Psoas muscle (tissue), 8 donors: ENCODE results near the gene PTPRA. TPM values are rescaled to one million over a fixed set of nuclear protein-coding genes. Genes with fewer than 3 reads are reported as not detected.

Experiments used
- ATAC-seq, 4 donors: fragments of 200-7000 bp; cut with Tn5 transposase; one replicate each; pipeline ENCODE4 v1.9.1; 2020; ENCODE audit warnings: moderate library complexity in 3 of 4, mild to moderate bottlenecking in 2 of 4
- DNase-seq, 2 donors: peaks; one replicate each; pipeline ENCODE4 v3.0.0-alpha.2; 2020
- H3K27ac ChIP-seq: fragments of 200-600 bp; one replicate; pipeline ENCODE4 v1.8.0; 2022
- H3K27me3 ChIP-seq, 3 donors: fragments of 200-600 bp in 1 of 3; one replicate each; pipeline versions ENCODE4 v1.6.1 to v1.8.0; 2013 to 2022; ENCODE audit warnings: low read length in 2 of 3, mild to moderate bottlenecking in 2 of 3, moderate library complexity in 1 of 3; ENCODE audit not compliant: insufficient read depth in 3 of 3
- H3K36me3 ChIP-seq, 2 donors: fragments of 200-600 bp in 1 of 2; one replicate each; pipeline versions ENCODE4 v1.6.1 to v1.8.0; 2013 to 2022; ENCODE audit warnings: low read depth in 1 of 2, mild to moderate bottlenecking in 1 of 2, moderate library complexity in 1 of 2; ENCODE audit not compliant: insufficient read depth in 1 of 2
- H3K4me1 ChIP-seq: fragments of 200-600 bp; one replicate; pipeline ENCODE4 v1.8.0; 2022
- H3K4me3 ChIP-seq: fragments of 200-600 bp; one replicate; pipeline ENCODE4 v1.8.0; 2022; ENCODE audit warnings: mild to moderate bottlenecking
- H3K9me3 ChIP-seq: fragments of 200-600 bp; one replicate; pipeline ENCODE4 v1.8.0; 2022
- CTCF ChIP-seq: fragments of 200-600 bp; IDR thresholded peaks from one replicate; pipeline ENCODE4 v1.8.0; 2022; ENCODE audit warnings: antibody characterized with exemption
- WGBS, 3 donors: extraction: QIAGEN DNeasy Blood & Tissue Kit; methylation state at CpG; one replicate each; pipeline versions ENCODE4 v1.1.6 to v1.1.7; 2013; 5-methylcytosine and 5-hydroxymethylcytosine counted together
- intact Hi-C, 2 donors: fragments of 100-400 bp; cut with DNase I; formaldehyde crosslinking; loops; one replicate each; pipeline versions ENCODE4 v1.11.0 to v1.14.2; 2022
- polyA plus RNA-seq, 3 donors: library from polyadenylated mRNA; stranded (reverse); fragments of 200-250 nt; gene quantifications; one replicate each; pipeline ENCODE4 v1.2.3, GENCODE V29; 2013
- total RNA-seq, 4 donors: library from RNA; stranded (reverse); fragmentation: NEBNext Ultra II Directional in 2 of 4; extraction: Animal tissue kit (Norgen Biotek cat#: 25700) in 2 of 4; gene quantifications; one replicate each; pipeline versions ENCODE4 v1.2.1 to v1.2.4, GENCODE V29; 2021 to 2023
- donor health status: healthy with polysubstance abuse.
- donor health status: DM: no; HTN: no; CAD: no; lungs with moderate emphysema.
- donor health status: Bipolar disorder and iron deficiency.
- donor health status: healthy.
- donor health status: DM: yes; HTN: yes; CAD: no.
- donor health status: DM: no; HTN: no; CAD: no.
- donor health status: DM: no; HTN: no; CAD: no.
- donor health status: DM: yes; HTN: yes; CAD: no.

The PTPRA gene
- total and polyA plus RNA-seq, 7 donors = 7.6 to 19.9 (median 15.0) TPM

- Histone ChIP-seq H3K4me1 (no peaks in the 10 kb centered on the region), H3K27me3 (no peaks in the 10 kb centered on the region), H3K27ac (no peak overlapping the region), H3K36me3 (peaks cover 0 to 61% of the 10 kb centered on the region in 2 donors), H3K4me3 (no peak overlapping the region), H3K9me3 (no peaks in the 10 kb centered on the region)
- TF ChIP-seq CTCF = no peak
- ATAC-seq (no peak), DNase-seq (no peak)
- intact Hi-C loops = no loop called here
- WGBS, 3 donors = 96% methylated on average over 11 of the region's 11 CpGs
Observed at GRCh38 chr20:2866236-2866635, 7.0 kb upstream of the PTPRA start.

- Histone ChIP-seq H3K4me3 (no peak overlapping the region), H3K9me3 (no peaks in the 10 kb centered on the region), H3K27ac (no peak overlapping the region), H3K4me1 (peaks cover 4% of the 10 kb centered on the region), H3K36me3 (peaks cover 0 to 50% of the 10 kb centered on the region in 2 donors), H3K27me3 (no peaks in the 10 kb centered on the region)
- WGBS, 3 donors = 80 to 88% (median 80%) methylated on average over 12 of the region's 12 CpGs
- ATAC-seq (no peak), DNase-seq (no peak)
- TF ChIP-seq CTCF = no peak
- intact Hi-C loops = no loop called here
Observed at GRCh38 chr20:2867081-2867864, 6.0 kb upstream of the PTPRA start.

- 92 to 96% (median 94%) methylated on average over 3 of the region's 3 CpGs for WGBS, 3 donors
Observed at GRCh38 chr20:2869381-2869780, 3.9 kb upstream of the PTPRA start.

GRCh38 chr20:2871111-2871465 lies 2.2 kb upstream of the PTPRA start:
- Histone ChIP-seq H3K9me3 (no peaks in the 10 kb centered on the region), H3K36me3 (peaks cover 0 to 12% of the 10 kb centered on the region in 2 donors), H3K27me3 (no peaks in the 10 kb centered on the region), H3K4me1 (peaks cover 23% of the 10 kb centered on the region), H3K27ac (no peak overlapping the region), H3K4me3 (no peak overlapping the region)
- no peak for ATAC-seq
- intact Hi-C loops = loop anchor here in 1 of 2 donors (10.0 kb wide), 1 partner anchor 114 kb away; no protein-coding TSS in a partner anchor
- DNase-seq = no peak
- no peak for TF ChIP-seq CTCF
- 12 to 29% (median 21%) methylated on average over 2 of the region's 2 CpGs for WGBS, 3 donors

More at GRCh38 chr20:2869381-2869780, 3.9 kb upstream of the PTPRA start:
- Histone ChIP-seq H3K4me1 (peaks cover 7% of the 10 kb centered on the region), H3K36me3 (peaks cover 0 to 29% of the 10 kb centered on the region in 2 donors), H3K9me3 (no peaks in the 10 kb centered on the region), H3K27ac (no peak overlapping the region), H3K27me3 (no peaks in the 10 kb centered on the region), H3K4me3 (no peak overlapping the region)
- ATAC-seq (no peak), DNase-seq (no peak)
- intact Hi-C loops = no loop called here
- no peak for TF ChIP-seq CTCF
